ENCODE data around the gene SERPINB6. TPM values are rescaled to one million over a fixed set of nuclear protein-coding genes. Genes with fewer than 3 reads are reported as not detected.

SERPINB6 gene
- total and polyA plus RNA-seq, 10 donors = 111 to 256 (median 191) TPM

GRCh38 chr6:2990932-2991506, 19.7 kb upstream of the SERPINB6 start:
- peak overlapping the region; percentile 64 to 100 (median 89) for H3K4me3 ChIP-seq
- 7 to 17% (median 9%) methylated on average over 10 of the region's 10 CpGs for WGBS, 5 donors
- H3K4me1 ChIP-seq = peaks cover 7 to 38% (median 25%) of the 10 kb centered on the region in 6 donors
- no peaks in the 10 kb centered on the region for H3K27me3 ChIP-seq (replicated peaks in 1 of 7)
- no peaks in the 10 kb centered on the region for H3K36me3 ChIP-seq
- DNase-seq = no peak
- intact Hi-C loops (cut with DNase I; ENCODE audit: low total_unique reads) = no loop called here
- H3K27ac ChIP-seq = peak overlapping the region; percentile 91 to 99 (median 96)
- no peak for TF ChIP-seq POLR2AphosphoS5 (IDR thresholded peaks at IDR 0.05)
- TF ChIP-seq POLR2A (IDR thresholded peaks at IDR 0.05) = no peak
- TF ChIP-seq, protein P1, sequence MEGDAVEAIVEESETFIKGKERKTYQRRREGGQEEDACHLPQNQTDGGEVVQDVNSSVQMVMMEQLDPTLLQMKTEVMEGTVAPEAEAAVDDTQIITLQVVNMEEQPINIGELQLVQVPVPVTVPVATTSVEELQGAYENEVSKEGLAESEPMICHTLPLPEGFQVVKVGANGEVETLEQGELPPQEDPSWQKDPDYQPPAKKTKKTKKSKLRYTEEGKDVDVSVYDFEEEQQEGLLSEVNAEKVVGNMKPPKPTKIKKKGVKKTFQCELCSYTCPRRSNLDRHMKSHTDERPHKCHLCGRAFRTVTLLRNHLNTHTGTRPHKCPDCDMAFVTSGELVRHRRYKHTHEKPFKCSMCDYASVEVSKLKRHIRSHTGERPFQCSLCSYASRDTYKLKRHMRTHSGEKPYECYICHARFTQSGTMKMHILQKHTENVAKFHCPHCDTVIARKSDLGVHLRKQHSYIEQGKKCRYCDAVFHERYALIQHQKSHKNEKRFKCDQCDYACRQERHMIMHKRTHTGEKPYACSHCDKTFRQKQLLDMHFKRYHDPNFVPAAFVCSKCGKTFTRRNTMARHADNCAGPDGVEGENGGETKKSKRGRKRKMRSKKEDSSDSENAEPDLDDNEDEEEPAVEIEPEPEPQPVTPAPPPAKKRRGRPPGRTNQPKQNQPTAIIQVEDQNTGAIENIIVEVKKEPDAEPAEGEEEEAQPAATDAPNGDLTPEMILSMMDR (IDR thresholded peaks at IDR 0.05 in 8 of 11, conservative IDR thresholded peaks at IDR 0.05 in 3 of 11) = no peak
- H3K9me3 ChIP-seq = no peaks in the 10 kb centered on the region

GRCh38 chr6:2990248-2990931, 19.0 kb upstream of the SERPINB6 start:
- no peaks in the 10 kb centered on the region for H3K36me3 ChIP-seq
- intact Hi-C loops (cut with DNase I; ENCODE audit: low total_unique reads) = no loop called here
- TF ChIP-seq POLR2AphosphoS5 (IDR thresholded peaks at IDR 0.05) (no peak), POLR2A (IDR thresholded peaks at IDR 0.05) (no peak)
- TF ChIP-seq, protein P1 (IDR thresholded peaks at IDR 0.05 in 8 of 11, conservative IDR thresholded peaks at IDR 0.05 in 3 of 11) = no peak
- H3K4me1 ChIP-seq = peaks cover 7 to 38% (median 25%) of the 10 kb centered on the region in 6 donors
- 1 to 8% (median 6%) methylated on average over 19 of the region's 19 CpGs for WGBS, 5 donors
- H3K27me3 ChIP-seq (replicated peaks in 1 of 7) = no peaks in the 10 kb centered on the region
- H3K4me3 ChIP-seq = peak overlapping the region; percentile 64 to 100 (median 89)
- H3K9me3 ChIP-seq = no peaks in the 10 kb centered on the region
- no peak for DNase-seq
- H3K27ac ChIP-seq = peak overlapping the region; percentile 91 to 99 (median 96)

GRCh38 chr6:2989332-2990247, 18.2 kb upstream of the SERPINB6 start:
- no peaks in the 10 kb centered on the region for H3K9me3 ChIP-seq
- DNase-seq = peak; percentile 89
- peak overlapping the region; percentile 64 to 100 (median 89) for H3K4me3 ChIP-seq
- H3K27ac ChIP-seq = peak overlapping the region; percentile 91 to 99 (median 96)
- intact Hi-C loops (cut with DNase I; ENCODE audit: low total_unique reads) = loop anchor here (10.0 kb wide), 1 partner anchor 55 kb away; no protein-coding TSS in a partner anchor
- peaks cover 7 to 38% (median 25%) of the 10 kb centered on the region in 6 donors for H3K4me1 ChIP-seq
- WGBS, 5 donors = 0% methylated on average over 22 of the region's 22 CpGs
- TF ChIP-seq, protein P1 (IDR thresholded peaks at IDR 0.05 in 8 of 11, conservative IDR thresholded peaks at IDR 0.05 in 3 of 11) = peak in 4 of 11 experiments; percentile 4 to 64 (median 36)
- TF ChIP-seq POLR2AphosphoS5 (IDR thresholded peaks at IDR 0.05) (peak in 1 of 3 donors; percentile 89), POLR2A (IDR thresholded peaks at IDR 0.05) (peak in 1 of 3 donors; percentile 64)
- no peaks in the 10 kb centered on the region for H3K27me3 ChIP-seq (replicated peaks in 1 of 7)
- no peaks in the 10 kb centered on the region for H3K36me3 ChIP-seq
